Esophagus squamous epithelium (tissue), 4 donors: ENCODE results near the gene ARHGAP35.

Experiments used
- POLR2A ChIP-seq, 4 donors: fragments of 450-650 bp; IDR thresholded peaks; one replicate each; pipeline ENCODE4 v1.6.1; 2017; ENCODE audit warnings: antibody characterized with exemption in 4 of 4, mild to moderate bottlenecking in 4 of 4, moderate library complexity in 3 of 4
- TF ChIP-seq, protein P1 (sequence below), 6 experiments: fragments of 450-650 bp in 4 of 6; fragments of 200-600 bp in 2 of 6; sonication (generic) in 2 of 6; IDR thresholded peaks; one replicate each; pipeline ENCODE4 v1.5.1; 2016 to 2019; ENCODE audit warnings: antibody characterized with exemption in 6 of 6, mild to moderate bottlenecking in 4 of 6, moderate library complexity in 4 of 6

DNA sequence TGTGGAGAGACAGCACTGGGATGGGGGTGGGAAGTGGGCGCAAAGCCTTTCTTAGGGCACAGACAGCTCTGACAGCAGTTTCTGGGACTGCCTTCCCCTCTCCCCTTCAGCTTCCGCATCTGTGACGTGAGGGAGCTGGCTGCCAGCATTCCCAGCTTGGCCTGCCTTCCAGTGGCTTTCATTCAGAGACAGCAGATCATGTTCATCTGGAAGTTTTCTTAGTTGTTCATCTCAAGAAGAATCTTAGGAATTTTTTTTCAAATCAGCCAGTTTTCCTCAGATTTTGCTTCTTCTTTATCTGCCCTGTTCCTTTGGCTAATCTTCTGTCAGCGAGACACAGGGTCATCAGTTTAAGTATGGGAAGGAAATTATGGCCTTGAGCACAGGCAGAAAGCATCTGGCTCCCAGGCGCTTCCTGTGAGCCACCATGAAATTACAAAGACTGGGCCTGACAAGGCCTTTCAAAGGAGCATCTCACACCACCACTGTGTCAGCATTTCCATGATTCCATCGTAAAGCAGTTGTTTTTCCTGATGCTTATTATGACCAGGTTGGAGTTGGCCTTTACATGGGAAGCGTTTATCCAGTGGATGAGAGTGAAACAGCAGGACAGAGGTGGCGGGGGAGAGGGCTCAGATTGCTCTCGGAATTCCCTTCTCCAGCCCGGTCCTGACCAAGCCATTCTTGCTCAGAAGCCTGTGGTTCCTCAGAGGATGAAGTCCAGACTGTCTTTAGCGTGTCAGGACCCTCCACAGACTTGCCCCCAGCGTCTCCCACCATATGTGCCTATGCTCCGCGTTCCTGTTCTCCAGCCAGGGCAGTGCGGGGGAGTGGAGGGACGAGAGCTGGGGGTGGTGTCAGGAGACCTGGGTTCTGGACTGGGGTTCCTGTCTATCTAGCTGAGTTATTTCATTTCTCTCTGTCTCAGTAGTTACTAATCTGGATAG is 43.6 kb downstream of the ARHGAP35 start:
- TF ChIP-seq POLR2A (IDR thresholded peaks at IDR 0.05), result no peak
- TF ChIP-seq, protein P1, sequence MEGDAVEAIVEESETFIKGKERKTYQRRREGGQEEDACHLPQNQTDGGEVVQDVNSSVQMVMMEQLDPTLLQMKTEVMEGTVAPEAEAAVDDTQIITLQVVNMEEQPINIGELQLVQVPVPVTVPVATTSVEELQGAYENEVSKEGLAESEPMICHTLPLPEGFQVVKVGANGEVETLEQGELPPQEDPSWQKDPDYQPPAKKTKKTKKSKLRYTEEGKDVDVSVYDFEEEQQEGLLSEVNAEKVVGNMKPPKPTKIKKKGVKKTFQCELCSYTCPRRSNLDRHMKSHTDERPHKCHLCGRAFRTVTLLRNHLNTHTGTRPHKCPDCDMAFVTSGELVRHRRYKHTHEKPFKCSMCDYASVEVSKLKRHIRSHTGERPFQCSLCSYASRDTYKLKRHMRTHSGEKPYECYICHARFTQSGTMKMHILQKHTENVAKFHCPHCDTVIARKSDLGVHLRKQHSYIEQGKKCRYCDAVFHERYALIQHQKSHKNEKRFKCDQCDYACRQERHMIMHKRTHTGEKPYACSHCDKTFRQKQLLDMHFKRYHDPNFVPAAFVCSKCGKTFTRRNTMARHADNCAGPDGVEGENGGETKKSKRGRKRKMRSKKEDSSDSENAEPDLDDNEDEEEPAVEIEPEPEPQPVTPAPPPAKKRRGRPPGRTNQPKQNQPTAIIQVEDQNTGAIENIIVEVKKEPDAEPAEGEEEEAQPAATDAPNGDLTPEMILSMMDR (IDR thresholded peaks at IDR 0.05), result no peak
